ENCODE data around the gene SPO11.

- TF ChIP-seq CTCF (IDR thresholded peaks at IDR 0.05; ENCODE audit: low read depth, low read length, poor library complexity, severe bottlenecking) (no peak), EZH2phosphoT487 (IDR thresholded peaks at IDR 0.05; ENCODE audit: borderline replicate concordance, low read length) (no peak)
Observed at GRCh38 chr20:57389695-57390603, 60.3 kb downstream of the SPO11 start.
